ENCODE measurements around the gene TSPAN17. TPM values are rescaled to one million over a fixed set of nuclear protein-coding genes. Genes with fewer than 3 reads are reported as not detected.

Gene TSPAN17
- total and polyA plus RNA-seq, 9 of the 15 experiments (the other 6 are each of a cell fraction or from before 2014, with no cell fraction given), result 0.73 to 58.3 (median 34.5) TPM

- Histone ChIP-seq H3K4me3 (no peak overlapping the region), H3K27ac (ENCODE audit: extremely low read depth, low read depth, low read length) (no peak overlapping the region), H3K9me3 (replicated peaks; ENCODE audit: control insufficient read depth, insufficient read depth, low read depth, low read length) (no peaks in the 10 kb centered on the region), H3K4me1 (replicated peaks in 1 of 2; ENCODE audit: control insufficient read depth in 2 of 2, insufficient read depth in 2 of 2, low read length in 2 of 2) (peaks cover 0 to 28% of the 10 kb centered on the region in 2 experiments; a peak in 2 of 5 replicates), H3K9ac (ENCODE audit: insufficient read depth in 1 of 2, low read depth in 2 of 2, low read length in 2 of 2) (no peak overlapping the region), H3K79me2 (ENCODE audit: control insufficient read depth, insufficient read depth, low read length) (no peaks in the 10 kb centered on the region), H3K9me1 (ENCODE audit: control insufficient read depth, insufficient read depth, low read length) (peaks cover 4% of the 10 kb centered on the region), H2AFZ (ENCODE audit: low read depth, low read length) (no peak overlapping the region), H3K36me3 (ENCODE audit: control insufficient read depth, insufficient read depth, low read length) (peaks cover 21% of the 10 kb centered on the region; the same call in 2 of the 3 replicates), H4K20me1 (replicated peaks; ENCODE audit: control insufficient read depth, insufficient read depth, low read length) (peaks cover 13% of the 10 kb centered on the region; the same call in 1 of the 2 replicates), H3K27me3 (ENCODE audit: control insufficient read depth in 2 of 2, insufficient read depth in 2 of 2, low read length in 2 of 2) (peaks cover 6 to 19% of the 10 kb centered on the region in 2 experiments; a peak in 3 of 5 replicates), H3K4me2 (ENCODE audit: insufficient read depth, low read length) (no peak overlapping the region)
- intact Hi-C loops (cut with micrococcal nuclease) (no loop called here), in situ Hi-C loops (cut with MboI) (no loop called here)
- FAIRE-seq, result peak; percentile 89
- DNase-seq (ENCODE audit: extremely low read depth in 1 of 4, low spot score in 3 of 4), result peak; percentile 55 to 71 (median 60)
- 69% methylated on average over 12 of the region's 14 CpGs for WGBS (ENCODE audit: insufficient coverage, low coverage, missing lambda C conversion rate)
- ChIA-PET CTCF (ENCODE audit: low intra/inter-chr PET ratio) (interaction anchor here (0.7 to 1.0 kb wide), 2 partner anchors 301 to 454 kb away, joined by 3 to 5 read pairs; no protein-coding TSS in a partner anchor), POLR2A (interaction anchor here (0.7 to 2.3 kb wide), 3 partner anchors 10 to 270 kb away, joined by 3 to 10 read pairs (median 3); partner anchors contain the start of genes HIGD2A, NOP16 and TSPAN17)
- ATAC-seq, result peak; percentile 83
- TSS peak; percentile 60 for BruUV-seq (replicated peaks)
- no peak for TF ChIP-seq ARID2 (IDR thresholded peaks at IDR 0.05)
- TF ChIP-seq CTBP1 (IDR thresholded peaks at IDR 0.05; ENCODE audit: borderline replicate concordance), result 0 out of 2 replicates have a peak, but pooled peaks have one; percentile 33
- TF ChIP-seq, protein P1, sequence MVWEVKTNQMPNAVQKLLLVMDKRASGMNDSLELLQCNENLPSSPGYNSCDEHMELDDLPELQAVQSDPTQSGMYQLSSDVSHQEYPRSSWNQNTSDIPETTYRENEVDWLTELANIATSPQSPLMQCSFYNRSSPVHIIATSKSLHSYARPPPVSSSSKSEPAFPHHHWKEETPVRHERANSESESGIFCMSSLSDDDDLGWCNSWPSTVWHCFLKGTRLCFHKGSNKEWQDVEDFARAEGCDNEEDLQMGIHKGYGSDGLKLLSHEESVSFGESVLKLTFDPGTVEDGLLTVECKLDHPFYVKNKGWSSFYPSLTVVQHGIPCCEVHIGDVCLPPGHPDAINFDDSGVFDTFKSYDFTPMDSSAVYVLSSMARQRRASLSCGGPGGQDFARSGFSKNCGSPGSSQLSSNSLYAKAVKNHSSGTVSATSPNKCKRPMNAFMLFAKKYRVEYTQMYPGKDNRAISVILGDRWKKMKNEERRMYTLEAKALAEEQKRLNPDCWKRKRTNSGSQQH (CRISPR knock-in tag; IDR thresholded peaks at IDR 0.05), result no peak
- TF ChIP-seq CTCF (IDR thresholded peaks at IDR 0.05 in 2 of 3, conservative IDR thresholded peaks at IDR 0.05 in 1 of 3; ENCODE audit: insufficient read depth in 2 of 3, low read depth in 1 of 3, low read length in 3 of 3), result peak; percentile 84 to 86 (median 85)
- TF ChIP-seq CUX1 (CRISPR knock-in tag; IDR thresholded peaks at IDR 0.05), result no peak
- TF ChIP-seq MNT (conservative IDR thresholded peaks at IDR 0.05), result no peak
- no peak for TF ChIP-seq SIN3B (IDR thresholded peaks at IDR 0.05; ENCODE audit: low read depth)
- TF ChIP-seq CHD4 (IDR thresholded peaks at IDR 0.05; ENCODE audit: insufficient read depth, insufficient replicate concordance, low read depth, low read length, poor library complexity, severe bottlenecking), result no peak
- 0 out of 2 replicates have a peak, but pooled peaks have one; percentile 64 for TF ChIP-seq SREBF2 (CRISPR knock-in tag; IDR thresholded peaks at IDR 0.05)
- no peak for TF ChIP-seq DDX20 (tag; IDR thresholded peaks at IDR 0.05; ENCODE audit: low read depth)
Observed at GRCh38 chr5:176658007-176658599, 10.8 kb downstream of the TSPAN17 start.
